ENCODE measurements around the gene SIGLEC7.

DNA sequence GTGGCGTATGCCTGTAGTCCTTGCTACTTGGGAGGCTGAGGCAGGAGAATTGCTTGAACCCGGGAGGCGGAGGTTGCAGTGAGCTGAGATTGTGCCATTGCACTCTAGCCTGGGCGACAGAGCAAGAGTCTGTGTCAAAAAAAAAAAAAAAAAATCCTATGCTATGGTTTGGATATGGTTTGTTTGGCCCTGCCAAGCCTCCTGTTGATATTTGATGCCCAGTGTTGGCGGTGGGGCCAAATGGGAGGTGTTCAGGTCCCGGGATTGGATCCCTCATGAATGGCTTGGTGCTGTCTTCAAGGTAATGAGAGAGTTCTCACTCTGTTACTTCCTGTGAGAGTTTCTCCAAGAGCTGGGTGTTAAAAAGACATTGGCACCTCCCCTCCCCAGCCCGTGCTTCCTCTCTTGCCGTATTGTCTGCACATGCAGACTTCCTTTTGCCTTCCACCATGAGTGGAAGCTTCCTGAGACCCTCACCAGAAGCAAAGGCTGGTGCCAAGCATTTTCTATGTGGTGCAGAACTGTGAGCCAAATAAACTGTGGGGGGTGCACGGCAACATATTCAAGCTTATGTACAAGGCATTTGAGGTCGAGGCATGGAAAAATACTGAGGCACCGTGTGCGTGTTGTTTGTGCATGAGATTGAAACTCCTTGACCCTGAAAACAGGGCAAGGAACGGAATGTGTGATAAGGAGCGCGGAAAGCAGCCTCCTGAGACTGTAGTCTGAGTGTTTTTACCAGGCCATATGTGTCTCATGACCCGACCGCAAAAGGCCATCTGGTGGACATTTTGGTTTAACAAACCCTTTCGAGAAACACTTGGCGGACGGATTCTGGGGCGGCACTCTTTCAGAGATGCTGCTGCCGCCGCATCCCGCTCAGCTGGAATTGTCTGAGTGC is 10.1 kb upstream of the SIGLEC7 start:
- TF ChIP-seq POLR2A (IDR thresholded peaks at IDR 0.05) (no peak), POLR2AphosphoS5 (IDR thresholded peaks at IDR 0.05) (peak in 2 of 3 donors; percentile 24 to 62)
- TF ChIP-seq, protein P1, sequence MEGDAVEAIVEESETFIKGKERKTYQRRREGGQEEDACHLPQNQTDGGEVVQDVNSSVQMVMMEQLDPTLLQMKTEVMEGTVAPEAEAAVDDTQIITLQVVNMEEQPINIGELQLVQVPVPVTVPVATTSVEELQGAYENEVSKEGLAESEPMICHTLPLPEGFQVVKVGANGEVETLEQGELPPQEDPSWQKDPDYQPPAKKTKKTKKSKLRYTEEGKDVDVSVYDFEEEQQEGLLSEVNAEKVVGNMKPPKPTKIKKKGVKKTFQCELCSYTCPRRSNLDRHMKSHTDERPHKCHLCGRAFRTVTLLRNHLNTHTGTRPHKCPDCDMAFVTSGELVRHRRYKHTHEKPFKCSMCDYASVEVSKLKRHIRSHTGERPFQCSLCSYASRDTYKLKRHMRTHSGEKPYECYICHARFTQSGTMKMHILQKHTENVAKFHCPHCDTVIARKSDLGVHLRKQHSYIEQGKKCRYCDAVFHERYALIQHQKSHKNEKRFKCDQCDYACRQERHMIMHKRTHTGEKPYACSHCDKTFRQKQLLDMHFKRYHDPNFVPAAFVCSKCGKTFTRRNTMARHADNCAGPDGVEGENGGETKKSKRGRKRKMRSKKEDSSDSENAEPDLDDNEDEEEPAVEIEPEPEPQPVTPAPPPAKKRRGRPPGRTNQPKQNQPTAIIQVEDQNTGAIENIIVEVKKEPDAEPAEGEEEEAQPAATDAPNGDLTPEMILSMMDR (IDR thresholded peaks at IDR 0.05 in 8 of 11, conservative IDR thresholded peaks at IDR 0.05 in 3 of 11) = peak in 3 of 11 experiments; percentile 12 to 20 (median 17)

Data from spleen (tissue), 7 donors.